Posterior vena cava (tissue), 2 donors: ENCODE results near the gene DLX3. TPM values are rescaled to one million over a fixed set of nuclear protein-coding genes. Genes with fewer than 3 reads are reported as not detected.

Experiments
- DNase-seq: peaks from one replicate; pipeline ENCODE4 v3.0.0-alpha.2; 2020; ENCODE audit warnings: low spot score
- intact Hi-C, 2 donors: fragments of 100-400 bp; cut with DNase I; formaldehyde crosslinking; loops; one replicate each; pipeline versions ENCODE4 v1.14.1 to v1.14.2; 2022 to 2023
- total RNA-seq, 2 donors: library from RNA; stranded (reverse); fragmentation: NEBNext Ultra II Directional; extraction: Animal tissue kit (Norgen Biotek cat#: 25700); gene quantifications; one replicate each; pipeline ENCODE4 v1.2.1, GENCODE V29; 2021
- donor health status: DM: yes; HTN: yes; CAD: no.
- donor health status: DM: yes; HTN: yes; CAD: no.

DLX3 gene
- total RNA-seq, 2 donors from 2014 or later: 0.23 TPM; not detected in 1

GRCh38 chr17:49946208-49946607 lies 48.8 kb downstream of the DLX3 start:
- intact Hi-C loops: no loop called here
- DNase-seq: no peak

- no peak for DNase-seq
- intact Hi-C loops: no loop called here
Measured at GRCh38 chr17:49944273-49944870, 50.7 kb downstream of the DLX3 start.

- DNase-seq: no peak
Measured at GRCh38 chr17:49942947-49943346, 52.1 kb downstream of the DLX3 start.

GRCh38 chr17:49941427-49941826 lies 53.6 kb downstream of the DLX3 start:
- intact Hi-C loops: no loop called here
- DNase-seq: no peak

More at GRCh38 chr17:49942947-49943346, 52.1 kb downstream of the DLX3 start:
- intact Hi-C loops: no loop called here

Other genes starting within 250 kb of the DLX3 start
- 10 to 100 TPM in 1 of 2 donors, 1 to 10 TPM in 1; 6.5 to 11.1 TPM for gene FAM117A, start 231.1 kb downstream of the DLX3 start, total RNA-seq
- gene KAT7, start 206.5 kb downstream of the DLX3 start, total RNA-seq: 10 to 100 TPM; 50.2 to 58.1 TPM
- not detected for gene TAC4, start 147.2 kb downstream of the DLX3 start, total RNA-seq
- under 1 TPM in 1 of 2 donors, not detected in 1; 0.19 TPM for gene DLX4, start 26.0 kb downstream of the DLX3 start, total RNA-seq
- 10 to 100 TPM; 56.3 to 80.3 TPM for gene ITGA3, start 60.9 kb upstream of the DLX3 start, total RNA-seq
- 10 to 100 TPM; 26.0 to 27.7 TPM for gene PDK2, start 100.1 kb upstream of the DLX3 start, total RNA-seq
- gene SAMD14, start 134.9 kb upstream of the DLX3 start, total RNA-seq: 1 to 10 TPM; 6.6 to 6.7 TPM
- gene PPP1R9B, start 155.5 kb upstream of the DLX3 start, total RNA-seq: 10 to 100 TPM; 51.4 to 53.7 TPM
- gene SGCA, start 170.8 kb upstream of the DLX3 start, total RNA-seq: 10 to 100 TPM; 87.9 to 99.0 TPM
- gene COL1A1, start 206.4 kb upstream of the DLX3 start, total RNA-seq: 1,000 to 10,000 TPM in 1 of 2 donors, 100 to 1,000 TPM in 1; 456 to 1,821 TPM